Measurements from ENCODE around the gene MBD5.

MBD5 gene

DNA sequence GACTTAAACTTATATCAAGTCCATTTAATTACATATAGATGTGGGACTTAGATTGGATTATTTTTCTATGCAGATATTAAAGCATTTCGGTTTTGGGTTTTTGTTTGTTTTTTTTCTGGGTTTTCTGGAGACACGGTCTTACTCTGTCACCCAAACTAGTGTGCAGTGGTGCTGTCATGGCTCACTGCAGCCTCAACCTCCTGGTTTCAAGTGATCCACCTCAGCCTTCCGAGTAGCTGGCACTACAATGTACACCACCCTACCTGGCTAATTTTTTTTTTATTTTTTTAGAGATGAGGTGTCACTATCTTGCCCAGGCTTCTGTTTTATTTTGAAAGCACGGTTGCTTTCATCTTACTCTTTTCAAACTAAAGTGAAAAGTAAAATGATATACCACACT lies 281.6 kb downstream of the MBD5 start:
- 67% methylated on average over 3 of the region's 4 CpGs for WGBS
- H3K36me3 ChIP-seq (ENCODE audit: insufficient read depth, low read length) = no peaks in the 10 kb centered on the region

GRCh38 chr2:148303161-148303560 lies 282.3 kb downstream of the MBD5 start:
- no peak overlapping the region for H3K9ac ChIP-seq (ENCODE audit: low read depth, low read length)

More for the DNA sequence above, 281.6 kb downstream of the MBD5 start:
- Histone ChIP-seq H3K4me3 (ENCODE audit: low read length) (no peak overlapping the region), H3K27me3 (ENCODE audit: insufficient read depth, low read length) (no peaks in the 10 kb centered on the region), H3K9ac (ENCODE audit: low read depth, low read length) (no peak overlapping the region), H3K4me1 (ENCODE audit: insufficient read depth, low read length) (peaks cover 52% of the 10 kb centered on the region), H3K27ac (ENCODE audit: low read depth, low read length) (no peak overlapping the region), H3K9me3 (ENCODE audit: insufficient read depth, low read depth, low read length) (no peaks in the 10 kb centered on the region)

DNA sequence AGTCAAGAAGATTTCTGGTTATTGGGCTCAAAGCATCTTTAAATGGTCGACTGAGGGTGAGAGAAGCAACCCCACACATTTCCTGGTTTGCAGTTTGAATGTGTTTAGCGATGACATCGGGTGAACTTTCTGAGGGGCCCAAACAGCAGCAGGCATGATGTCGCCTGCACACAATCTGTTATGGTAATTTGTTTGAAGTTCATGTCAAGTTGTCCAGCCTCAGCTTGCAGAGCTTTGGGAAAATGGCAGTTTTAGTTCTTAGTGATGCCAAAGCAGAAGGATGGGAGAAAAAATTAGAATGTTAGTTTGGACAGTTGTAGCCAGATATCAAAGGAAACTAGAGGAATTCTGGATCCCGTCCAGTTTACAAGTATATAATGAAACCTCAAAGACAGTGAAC lies 284.6 kb downstream of the MBD5 start:
- Histone ChIP-seq H3K9ac (ENCODE audit: low read depth, low read length) (no peak overlapping the region), H3K27ac (ENCODE audit: low read depth, low read length) (no peak overlapping the region), H3K27me3 (ENCODE audit: insufficient read depth, low read length) (no peaks in the 10 kb centered on the region), H3K4me1 (ENCODE audit: insufficient read depth, low read length) (peaks cover 52% of the 10 kb centered on the region), H3K9me3 (ENCODE audit: insufficient read depth, low read depth, low read length) (no peaks in the 10 kb centered on the region), H3K4me3 (ENCODE audit: low read length) (no peak overlapping the region), H3K36me3 (ENCODE audit: insufficient read depth, low read length) (no peaks in the 10 kb centered on the region)
- WGBS = 91% methylated on average over 5 of the region's 5 CpGs

More at GRCh38 chr2:148303161-148303560, 282.3 kb downstream of the MBD5 start:
- Histone ChIP-seq H3K9me3 (ENCODE audit: insufficient read depth, low read depth, low read length) (no peaks in the 10 kb centered on the region), H3K27me3 (ENCODE audit: insufficient read depth, low read length) (no peaks in the 10 kb centered on the region), H3K4me3 (ENCODE audit: low read length) (peak overlapping the region; percentile 10; the same call in 1 of the 2 replicates), H3K27ac (ENCODE audit: low read depth, low read length) (peak overlapping the region; percentile 72), H3K36me3 (ENCODE audit: insufficient read depth, low read length) (no peaks in the 10 kb centered on the region), H3K4me1 (ENCODE audit: insufficient read depth, low read length) (peaks cover 52% of the 10 kb centered on the region)
- WGBS = 8% methylated on average over 2 of the region's 2 CpGs

- Histone ChIP-seq H3K27ac (ENCODE audit: low read depth, low read length) (no peak overlapping the region), H3K36me3 (ENCODE audit: insufficient read depth, low read length) (no peaks in the 10 kb centered on the region), H3K9me3 (ENCODE audit: insufficient read depth, low read depth, low read length) (no peaks in the 10 kb centered on the region), H3K4me1 (ENCODE audit: insufficient read depth, low read length) (peaks cover 52% of the 10 kb centered on the region), H3K4me3 (ENCODE audit: low read length) (no peak overlapping the region), H3K27me3 (ENCODE audit: insufficient read depth, low read length) (no peaks in the 10 kb centered on the region), H3K9ac (ENCODE audit: low read depth, low read length) (no peak overlapping the region)
- WGBS = 83% methylated on average over 2 of the region's 2 CpGs
Measured at GRCh38 chr2:148306027-148306426, 285.1 kb downstream of the MBD5 start.

DNA sequence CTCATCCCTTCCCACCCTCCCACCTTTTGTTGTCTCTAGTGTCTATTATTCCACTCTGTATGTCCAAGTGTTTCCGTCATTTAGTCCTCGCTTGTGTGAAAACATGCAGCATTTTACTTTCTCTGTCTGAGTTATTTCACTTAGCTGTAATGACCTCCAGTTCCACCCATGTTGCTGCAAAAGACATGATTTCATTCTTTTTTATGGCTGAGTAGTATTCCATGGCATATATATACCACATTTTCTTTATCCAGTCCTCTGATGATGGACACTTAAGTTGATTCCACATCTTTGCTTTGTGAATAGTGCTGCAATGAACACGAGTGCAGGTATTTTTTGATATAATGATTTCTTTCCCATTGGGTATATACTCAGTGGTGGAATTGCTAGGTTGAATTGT lies 296.7 kb downstream of the MBD5 start:
- Histone ChIP-seq H3K9ac (ENCODE audit: low read depth, low read length) (no peak overlapping the region), H3K4me1 (ENCODE audit: insufficient read depth, low read length) (no peaks in the 10 kb centered on the region), H3K27ac (ENCODE audit: low read depth, low read length) (no peak overlapping the region), H3K27me3 (ENCODE audit: insufficient read depth, low read length) (no peaks in the 10 kb centered on the region), H3K9me3 (ENCODE audit: insufficient read depth, low read depth, low read length) (no peaks in the 10 kb centered on the region), H3K36me3 (ENCODE audit: insufficient read depth, low read length) (no peaks in the 10 kb centered on the region), H3K4me3 (ENCODE audit: low read length) (no peak overlapping the region)
- 67% methylated on average over 3 of the region's 3 CpGs for WGBS

- Histone ChIP-seq H3K4me1 (ENCODE audit: insufficient read depth, low read length) (no peaks in the 10 kb centered on the region), H3K9me3 (ENCODE audit: insufficient read depth, low read depth, low read length) (peaks cover 7% of the 10 kb centered on the region), H3K36me3 (ENCODE audit: insufficient read depth, low read length) (0 out of 2 replicates have a peak, but pooled peaks cover 2% of the 10 kb centered on the region), H3K4me3 (ENCODE audit: low read length) (no peak overlapping the region), H3K27me3 (ENCODE audit: insufficient read depth, low read length) (no peaks in the 10 kb centered on the region), H3K9ac (ENCODE audit: low read depth, low read length) (no peak overlapping the region), H3K27ac (ENCODE audit: low read depth, low read length) (no peak overlapping the region)
Measured at GRCh38 chr2:148338541-148338940, 317.6 kb downstream of the MBD5 start.

DNA sequence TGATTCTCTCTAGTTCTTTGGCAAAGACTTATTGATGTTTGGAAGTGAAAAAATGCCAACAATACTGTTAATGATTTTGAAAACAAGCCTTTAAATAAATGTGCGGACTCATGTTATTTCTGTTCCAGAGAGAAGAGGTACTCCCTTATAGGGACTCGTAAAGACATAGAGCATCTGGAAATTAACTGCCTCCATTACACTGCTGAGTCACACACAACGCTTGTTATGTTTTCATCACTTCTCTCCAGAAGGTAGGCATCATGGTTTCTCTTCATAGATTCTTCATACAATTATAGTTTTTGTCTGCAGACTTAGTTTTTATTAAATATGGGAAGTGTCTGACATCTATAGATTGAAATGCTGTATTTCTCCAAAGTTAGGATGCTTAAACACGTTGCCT lies 321.2 kb downstream of the MBD5 start:
- Histone ChIP-seq H3K9ac (ENCODE audit: low read depth, low read length) (no peak overlapping the region), H3K36me3 (ENCODE audit: insufficient read depth, low read length) (0 out of 2 replicates have a peak, but pooled peaks cover 2% of the 10 kb centered on the region), H3K9me3 (ENCODE audit: insufficient read depth, low read depth, low read length) (peaks cover 7% of the 10 kb centered on the region), H3K4me1 (ENCODE audit: insufficient read depth, low read length) (no peaks in the 10 kb centered on the region), H3K27ac (ENCODE audit: low read depth, low read length) (no peak overlapping the region), H3K27me3 (ENCODE audit: insufficient read depth, low read length) (no peaks in the 10 kb centered on the region), H3K4me3 (ENCODE audit: low read length) (no peak overlapping the region)
- WGBS = 97% methylated on average over 3 of the region's 4 CpGs

GRCh38 chr2:148350199-148350598 lies 329.3 kb downstream of the MBD5 start:
- Histone ChIP-seq H3K9ac (ENCODE audit: low read depth, low read length) (no peak overlapping the region), H3K4me3 (ENCODE audit: low read length) (no peak overlapping the region), H3K27ac (ENCODE audit: low read depth, low read length) (no peak overlapping the region), H3K9me3 (ENCODE audit: insufficient read depth, low read depth, low read length) (no peaks in the 10 kb centered on the region), H3K4me1 (ENCODE audit: insufficient read depth, low read length) (peaks cover 4% of the 10 kb centered on the region; the same call in 1 of the 2 replicates), H3K36me3 (ENCODE audit: insufficient read depth, low read length) (no peaks in the 10 kb centered on the region), H3K27me3 (ENCODE audit: insufficient read depth, low read length) (no peaks in the 10 kb centered on the region)
- WGBS = 81% methylated on average over 1 of the region's 1 CpG

DNA sequence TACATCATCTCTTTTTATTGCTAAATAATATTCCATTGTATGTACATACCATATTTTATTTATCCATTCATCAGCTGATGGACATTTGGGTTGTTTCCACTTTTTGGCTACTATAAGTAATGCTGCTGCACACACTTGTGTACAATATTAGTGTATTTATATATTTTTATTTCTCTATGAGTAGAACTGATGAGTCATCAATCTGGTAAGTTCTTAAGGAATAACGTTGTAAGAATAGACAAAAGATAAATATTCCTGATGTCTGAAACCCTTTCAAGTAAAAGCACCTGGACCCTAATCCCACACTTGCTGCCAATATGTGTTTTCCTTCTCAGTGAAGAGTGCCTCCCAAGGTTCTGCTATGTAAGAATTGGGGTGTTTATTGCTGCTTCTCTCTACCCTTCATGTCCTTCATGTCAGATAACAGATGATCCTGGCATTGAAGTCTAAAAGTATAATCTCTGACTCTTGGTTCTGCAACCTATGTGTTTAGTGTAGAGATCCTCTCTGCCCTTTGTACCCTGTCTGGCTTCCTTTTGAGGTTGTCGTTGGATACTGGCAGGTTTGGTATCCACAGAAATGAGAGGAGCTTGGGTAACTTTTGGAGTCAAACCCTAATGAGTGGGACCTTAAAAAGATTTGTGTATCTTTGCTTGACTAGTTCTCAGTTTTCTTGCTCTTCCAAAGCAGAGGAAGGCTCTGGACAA lies 330.7 kb downstream of the MBD5 start:
- Histone ChIP-seq H3K36me3 (ENCODE audit: insufficient read depth, low read length) (no peaks in the 10 kb centered on the region), H3K9ac (ENCODE audit: low read depth, low read length) (no peak overlapping the region), H3K4me3 (ENCODE audit: low read length) (no peak overlapping the region), H3K27ac (ENCODE audit: low read depth, low read length) (no peak overlapping the region), H3K4me1 (ENCODE audit: insufficient read depth, low read length) (peaks cover 4% of the 10 kb centered on the region; the same call in 1 of the 2 replicates), H3K9me3 (ENCODE audit: insufficient read depth, low read depth, low read length) (no peaks in the 10 kb centered on the region), H3K27me3 (ENCODE audit: insufficient read depth, low read length) (no peaks in the 10 kb centered on the region)
- 93% methylated on average over 2 of the region's 2 CpGs for WGBS

GRCh38 chr2:148358375-148358774 lies 337.5 kb downstream of the MBD5 start:
- no peaks in the 10 kb centered on the region for H3K9me3 ChIP-seq (ENCODE audit: insufficient read depth, low read depth, low read length)
- H3K36me3 ChIP-seq (ENCODE audit: insufficient read depth, low read length) = no peaks in the 10 kb centered on the region
- no peak overlapping the region for H3K9ac ChIP-seq (ENCODE audit: low read depth, low read length)
- WGBS = 81% methylated on average over 4 of the region's 6 CpGs
- no peak overlapping the region for H3K27ac ChIP-seq (ENCODE audit: low read depth, low read length)
- no peak overlapping the region for H3K4me3 ChIP-seq (ENCODE audit: low read length)
- no peaks in the 10 kb centered on the region for H3K27me3 ChIP-seq (ENCODE audit: insufficient read depth, low read length)
- H3K4me1 ChIP-seq (ENCODE audit: insufficient read depth, low read length) = peaks cover 8% of the 10 kb centered on the region

DNA sequence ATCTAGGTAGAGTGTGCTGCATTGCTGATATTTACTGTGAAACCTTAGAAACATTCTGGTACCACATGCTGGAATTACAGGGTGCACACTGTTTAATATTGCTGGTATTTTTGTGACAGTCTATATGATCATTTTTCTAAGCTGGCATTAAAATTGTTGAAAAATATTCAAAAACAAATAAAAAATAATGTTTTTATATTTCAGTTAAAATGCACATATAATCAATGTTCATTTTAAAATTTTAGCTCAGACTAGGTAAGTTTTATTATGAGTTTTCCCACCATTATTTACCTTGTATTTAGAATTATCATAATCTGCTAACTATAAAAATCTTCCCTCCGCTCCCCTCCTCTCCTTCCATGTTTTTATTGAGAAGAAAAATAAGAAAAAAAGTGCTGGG lies 339.8 kb downstream of the MBD5 start:
- no peak overlapping the region for H3K27ac ChIP-seq (ENCODE audit: low read depth, low read length)
- no CpG with 5 or more reads among the region's 1 CpG for WGBS
- H3K9ac ChIP-seq (ENCODE audit: low read depth, low read length) = no peak overlapping the region
- no peaks in the 10 kb centered on the region for H3K36me3 ChIP-seq (ENCODE audit: insufficient read depth, low read length)
- peaks cover 8% of the 10 kb centered on the region for H3K4me1 ChIP-seq (ENCODE audit: insufficient read depth, low read length)
- no peak overlapping the region for H3K4me3 ChIP-seq (ENCODE audit: low read length)
- no peaks in the 10 kb centered on the region for H3K27me3 ChIP-seq (ENCODE audit: insufficient read depth, low read length)
- no peaks in the 10 kb centered on the region for H3K9me3 ChIP-seq (ENCODE audit: insufficient read depth, low read depth, low read length)
